GM23338 (cell line): ENCODE measurements around the gene ZKSCAN8.

Experiments used
- CREB1 ChIP-seq: fragments of 250-450 bp; sonication (Bioruptor Pico); IDR thresholded peaks from 2 replicates; pipeline ENCODE4 v1.5.0; 2020; ENCODE audit warnings: low read depth, mild to moderate bottlenecking, moderate library complexity
- EZH2 ChIP-seq: fragments of 200-600 bp; sonication (generic); IDR thresholded peaks from one replicate; pipeline ENCODE4 v1.8.0; 2017; ENCODE audit warnings: antibody characterized with exemption, mild to moderate bottlenecking, low read depth; ENCODE audit not compliant: unreplicated experiment
- EZH2phosphoT487 ChIP-seq: fragments of 200-600 bp; sonication (generic); IDR thresholded peaks from one replicate; pipeline ENCODE4 v1.8.1; 2018; ENCODE audit warnings: antibody characterized with exemption; ENCODE audit not compliant: unreplicated experiment
- JUNB ChIP-seq: IDR thresholded peaks from one replicate; pipeline ENCODE4 v1.6.1; 2016; ENCODE audit warnings: antibody characterized with exemption; ENCODE audit not compliant: unreplicated experiment
- NANOG ChIP-seq: IDR thresholded peaks from 2 replicates; pipeline ENCODE4 v1.6.1; 2016; ENCODE audit warnings: antibody characterized with exemption, borderline replicate concordance
- POLR2AphosphoS5 ChIP-seq: IDR thresholded peaks from 2 replicates; pipeline ENCODE4 v1.6.1; 2016; ENCODE audit warnings: antibody characterized with exemption, low read depth
- ZNF114 ChIP-seq: fragments of 250-450 bp; sonication (Bioruptor Pico); IDR thresholded peaks from 2 replicates; pipeline ENCODE4 v1.5.0; 2020; ENCODE audit warnings: mild to moderate bottlenecking, moderate library complexity
- ZNF331 ChIP-seq: fragments of 250-450 bp; sonication (Bioruptor Pico); IDR thresholded peaks from 2 replicates; pipeline ENCODE4 v1.5.0; 2020; ENCODE audit warnings: low read depth, mild to moderate bottlenecking, moderate library complexity
- TF ChIP-seq, protein P1 (sequence below), 2 experiments: fragments of 200-600 bp in 1 of 2; sonication (generic) in 1 of 2; conservative IDR thresholded peaks; 2 replicates each; pipeline versions ENCODE4 v1.5.1 to v1.6.1; 2016 to 2017; ENCODE audit warnings: antibody characterized with exemption in 2 of 2, low read depth in 2 of 2, mild to moderate bottlenecking in 2 of 2, moderate library complexity in 1 of 2
- TF ChIP-seq, protein P2 (sequence below): IDR thresholded peaks from one replicate; pipeline ENCODE4 v1.6.1; 2018; ENCODE audit warnings: antibody characterized with exemption; ENCODE audit not compliant: unreplicated experiment
- TF ChIP-seq, protein P3 (sequence below): IDR thresholded peaks from 2 replicates; pipeline ENCODE4 v1.6.1; 2016; ENCODE audit warnings: antibody characterized with exemption

DNA sequence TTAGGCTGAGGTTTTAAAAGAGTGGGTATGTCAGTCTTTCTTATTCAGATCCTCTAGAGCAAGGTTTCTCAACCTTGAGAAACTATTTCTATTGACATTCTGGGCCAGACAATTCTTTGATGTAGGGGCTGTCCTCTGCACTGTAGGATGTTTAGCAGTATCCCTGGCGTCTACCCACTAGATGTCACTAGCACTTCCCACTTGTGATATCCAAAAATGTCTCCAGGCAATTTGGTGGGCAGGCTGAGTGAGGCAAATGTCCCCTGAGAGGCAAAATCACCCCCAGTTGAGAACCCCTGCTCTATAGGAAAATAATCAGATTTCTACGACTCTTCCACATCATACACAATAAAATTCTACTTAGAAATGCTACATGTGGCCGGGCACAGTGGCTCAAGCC lies 7.7 kb upstream of the ZKSCAN8 start:
- TF ChIP-seq, protein P1, sequence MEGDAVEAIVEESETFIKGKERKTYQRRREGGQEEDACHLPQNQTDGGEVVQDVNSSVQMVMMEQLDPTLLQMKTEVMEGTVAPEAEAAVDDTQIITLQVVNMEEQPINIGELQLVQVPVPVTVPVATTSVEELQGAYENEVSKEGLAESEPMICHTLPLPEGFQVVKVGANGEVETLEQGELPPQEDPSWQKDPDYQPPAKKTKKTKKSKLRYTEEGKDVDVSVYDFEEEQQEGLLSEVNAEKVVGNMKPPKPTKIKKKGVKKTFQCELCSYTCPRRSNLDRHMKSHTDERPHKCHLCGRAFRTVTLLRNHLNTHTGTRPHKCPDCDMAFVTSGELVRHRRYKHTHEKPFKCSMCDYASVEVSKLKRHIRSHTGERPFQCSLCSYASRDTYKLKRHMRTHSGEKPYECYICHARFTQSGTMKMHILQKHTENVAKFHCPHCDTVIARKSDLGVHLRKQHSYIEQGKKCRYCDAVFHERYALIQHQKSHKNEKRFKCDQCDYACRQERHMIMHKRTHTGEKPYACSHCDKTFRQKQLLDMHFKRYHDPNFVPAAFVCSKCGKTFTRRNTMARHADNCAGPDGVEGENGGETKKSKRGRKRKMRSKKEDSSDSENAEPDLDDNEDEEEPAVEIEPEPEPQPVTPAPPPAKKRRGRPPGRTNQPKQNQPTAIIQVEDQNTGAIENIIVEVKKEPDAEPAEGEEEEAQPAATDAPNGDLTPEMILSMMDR (conservative IDR thresholded peaks at IDR 0.05; ENCODE audit: low read depth in 2 of 2) = peak; percentile 52 to 70
- no peak for TF ChIP-seq ZNF114 (CRISPR knock-in tag)
- TF ChIP-seq POLR2AphosphoS5 = no peak
- TF ChIP-seq EZH2 = no peak
- TF ChIP-seq JUNB = no peak
- TF ChIP-seq, protein P2, sequence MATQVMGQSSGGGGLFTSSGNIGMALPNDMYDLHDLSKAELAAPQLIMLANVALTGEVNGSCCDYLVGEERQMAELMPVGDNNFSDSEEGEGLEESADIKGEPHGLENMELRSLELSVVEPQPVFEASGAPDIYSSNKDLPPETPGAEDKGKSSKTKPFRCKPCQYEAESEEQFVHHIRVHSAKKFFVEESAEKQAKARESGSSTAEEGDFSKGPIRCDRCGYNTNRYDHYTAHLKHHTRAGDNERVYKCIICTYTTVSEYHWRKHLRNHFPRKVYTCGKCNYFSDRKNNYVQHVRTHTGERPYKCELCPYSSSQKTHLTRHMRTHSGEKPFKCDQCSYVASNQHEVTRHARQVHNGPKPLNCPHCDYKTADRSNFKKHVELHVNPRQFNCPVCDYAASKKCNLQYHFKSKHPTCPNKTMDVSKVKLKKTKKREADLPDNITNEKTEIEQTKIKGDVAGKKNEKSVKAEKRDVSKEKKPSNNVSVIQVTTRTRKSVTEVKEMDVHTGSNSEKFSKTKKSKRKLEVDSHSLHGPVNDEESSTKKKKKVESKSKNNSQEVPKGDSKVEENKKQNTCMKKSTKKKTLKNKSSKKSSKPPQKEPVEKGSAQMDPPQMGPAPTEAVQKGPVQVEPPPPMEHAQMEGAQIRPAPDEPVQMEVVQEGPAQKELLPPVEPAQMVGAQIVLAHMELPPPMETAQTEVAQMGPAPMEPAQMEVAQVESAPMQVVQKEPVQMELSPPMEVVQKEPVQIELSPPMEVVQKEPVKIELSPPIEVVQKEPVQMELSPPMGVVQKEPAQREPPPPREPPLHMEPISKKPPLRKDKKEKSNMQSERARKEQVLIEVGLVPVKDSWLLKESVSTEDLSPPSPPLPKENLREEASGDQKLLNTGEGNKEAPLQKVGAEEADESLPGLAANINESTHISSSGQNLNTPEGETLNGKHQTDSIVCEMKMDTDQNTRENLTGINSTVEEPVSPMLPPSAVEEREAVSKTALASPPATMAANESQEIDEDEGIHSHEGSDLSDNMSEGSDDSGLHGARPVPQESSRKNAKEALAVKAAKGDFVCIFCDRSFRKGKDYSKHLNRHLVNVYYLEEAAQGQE = no peak
- no peak for TF ChIP-seq NANOG
- TF ChIP-seq EZH2phosphoT487 = no peak
- TF ChIP-seq ZNF331 (CRISPR knock-in tag) = no peak
- no peak for TF ChIP-seq CREB1 (CRISPR knock-in tag)
- TF ChIP-seq, protein P3, sequence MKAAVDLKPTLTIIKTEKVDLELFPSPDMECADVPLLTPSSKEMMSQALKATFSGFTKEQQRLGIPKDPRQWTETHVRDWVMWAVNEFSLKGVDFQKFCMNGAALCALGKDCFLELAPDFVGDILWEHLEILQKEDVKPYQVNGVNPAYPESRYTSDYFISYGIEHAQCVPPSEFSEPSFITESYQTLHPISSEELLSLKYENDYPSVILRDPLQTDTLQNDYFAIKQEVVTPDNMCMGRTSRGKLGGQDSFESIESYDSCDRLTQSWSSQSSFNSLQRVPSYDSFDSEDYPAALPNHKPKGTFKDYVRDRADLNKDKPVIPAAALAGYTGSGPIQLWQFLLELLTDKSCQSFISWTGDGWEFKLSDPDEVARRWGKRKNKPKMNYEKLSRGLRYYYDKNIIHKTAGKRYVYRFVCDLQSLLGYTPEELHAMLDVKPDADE = no peak
